ENCODE results near the gene EML1.
"Not testable (repeated sequence)": the region's sequence is repeated elsewhere in the genome, so short reads cannot be mapped to it uniquely, and the experiment has no call there.

Gene EML1

GRCh38 chr14:99755629-99756603 is 37.3 kb upstream of the EML1 start:
- no peak for DNase-seq (ENCODE audit: low read depth in 2 of 2)

GRCh38 chr14:99756796-99757195 is 36.4 kb upstream of the EML1 start:
- DNase-seq (ENCODE audit: low read depth in 2 of 2): no peak

GRCh38 chr14:99757331-99758070 is 35.7 kb upstream of the EML1 start:
- no peak for DNase-seq (ENCODE audit: low read depth in 2 of 2)

- DNase-seq (ENCODE audit: low read depth in 2 of 2): no peak
These were observed 34.9 kb upstream of the EML1 start for GRCh38 chr14:99758121-99758821.

- DNase-seq (ENCODE audit: low read depth in 2 of 2): no peak
These were observed 34.2 kb upstream of the EML1 start for GRCh38 chr14:99758872-99759545.

GRCh38 chr14:99759546-99759925 is 33.7 kb upstream of the EML1 start:
- no peak for DNase-seq (ENCODE audit: low read depth in 2 of 2)

- DNase-seq (ENCODE audit: low read depth in 2 of 2): no peak
These were observed 32.4 kb upstream of the EML1 start for GRCh38 chr14:99760817-99761216.

GRCh38 chr14:99762911-99763310 is 30.3 kb upstream of the EML1 start:
- not testable (repeated sequence) for DNase-seq (ENCODE audit: low read depth in 2 of 2)

GRCh38 chr14:99763527-99764221 is 29.5 kb upstream of the EML1 start:
- DNase-seq (ENCODE audit: low read depth in 2 of 2): no peak

GRCh38 chr14:99764222-99764706 is 28.9 kb upstream of the EML1 start:
- no peak for DNase-seq (ENCODE audit: low read depth in 2 of 2)

GRCh38 chr14:99768381-99768780 is 24.8 kb upstream of the EML1 start:
- DNase-seq (ENCODE audit: low read depth in 2 of 2): no peak

- no peak for DNase-seq (ENCODE audit: low read depth in 2 of 2)
These were observed 24.1 kb upstream of the EML1 start for GRCh38 chr14:99769123-99769522.

- no peak for DNase-seq (ENCODE audit: low read depth in 2 of 2)
These were observed 23.4 kb upstream of the EML1 start for GRCh38 chr14:99769799-99770198.

- DNase-seq (ENCODE audit: low read depth in 2 of 2): no peak
These were observed 20.6 kb upstream of the EML1 start for GRCh38 chr14:99772371-99773283.

- no peak for DNase-seq (ENCODE audit: low read depth in 2 of 2)
These were observed 19.4 kb upstream of the EML1 start for GRCh38 chr14:99773521-99774497.

- no peak for DNase-seq (ENCODE audit: low read depth in 2 of 2)
These were observed 18.5 kb upstream of the EML1 start for GRCh38 chr14:99774556-99775307.

- no peak for DNase-seq (ENCODE audit: low read depth in 2 of 2)
These were observed 17.9 kb upstream of the EML1 start for GRCh38 chr14:99775351-99775750.

- no peak for DNase-seq (ENCODE audit: low read depth in 2 of 2)
These were observed 15.3 kb upstream of the EML1 start for GRCh38 chr14:99777951-99778350.

Measured in stimulated activated CD8-positive, alpha-beta memory T cell treated with anti-CD3 and anti-CD28 coated beads, Interleukin-7, amount 100 ng/mL, for 4 hours (primary cell).